HepG2 (cell line): Measurements from ENCODE around the gene SLC9A4. TPM values are rescaled to one million over a fixed set of nuclear protein-coding genes. Genes with fewer than 3 reads are reported as not detected.

Experiments
- ATAC-seq: fragments of 200-7000 bp; cut with Tn5 transposase; 3 replicates; pipeline ENCODE4 v1.9.1; 2020; ENCODE audit warnings: mild to moderate bottlenecking, moderate library complexity
- BruUV-seq: library from RNA; stranded (reverse); fragments of 400-500 nt; replicated peaks from 2 replicates; lab custom pipeline; 2021; lab: Mats Ljungman, UMichigan
- CTCF ChIA-PET: fragments of 300-600 bp; formaldehyde crosslinking; extraction: SDS; loops from one replicate; lab custom pipeline; 2021; ENCODE audit warnings: low total read pairs, inconsistent platforms, low intra/inter-chr PET ratio; lab: Yijun Ruan, JAX
- POLR2A ChIA-PET: fragments of 350-600 bp; sonication (Branson Sonifier 250); formaldehyde crosslinking; loops from one replicate; lab custom pipeline; 2020; ENCODE audit warnings: antibody characterized with exemption, inconsistent platforms; lab: Yijun Ruan, JAX
- DNase-seq: peaks from one replicate; pipeline ENCODE4 v3.0.0-alpha.2; 2015; ENCODE audit warnings: low spot score
- FAIRE-seq: peaks from 3 replicates; lab custom pipeline; 2011; peaks lifted over from hg19 to GRCh38; lab: Jason Lieb, UNC
- H2AFZ ChIP-seq: one replicate; pipeline ENCODE4 v1.6.1; 2011; ENCODE audit warnings: low read length, inconsistent platforms
- H3K27ac ChIP-seq: fragments of 300-600 bp; 3 replicates; pipeline ENCODE4 v1.8.0; 2011; ENCODE audit warnings: mixed run types, mild to moderate bottlenecking, mixed read lengths, low read length, inconsistent platforms; ENCODE audit not compliant: insufficient read depth; ENCODE audit errors: extremely low read length
- H3K27me3 ChIP-seq, 2 experiments: fragments of 200-600 bp in 1 of 2; 2 replicates in 1 of 2; 3 replicates in 1 of 2; pipeline versions ENCODE4 v1.6.0 to v1.8.0; 2011; ENCODE audit warnings: low read length in 2 of 2, mild to moderate bottlenecking in 2 of 2, moderate library complexity in 2 of 2, inconsistent platforms in 1 of 2; ENCODE audit not compliant: insufficient read depth in 2 of 2, control insufficient read depth in 1 of 2
- H3K36me3 ChIP-seq, 2 experiments: fragments of 200-600 bp in 1 of 2; replicated peaks in 1 of 2; 2 replicates in 1 of 2; 3 replicates in 1 of 2; pipeline versions ENCODE4 v1.5.1 to v1.8.0; 2011; ENCODE audit warnings: low read length in 2 of 2, inconsistent platforms in 1 of 2; ENCODE audit not compliant: insufficient read depth in 2 of 2, control insufficient read depth in 1 of 2
- H3K4me1 ChIP-seq: 2 replicates; pipeline ENCODE4 v1.5.1; 2012; ENCODE audit warnings: low read length, inconsistent platforms; ENCODE audit not compliant: insufficient read depth
- H3K4me2 ChIP-seq: 2 replicates; pipeline ENCODE4 v1.6.0; 2011; ENCODE audit warnings: low read depth, low read length, inconsistent platforms
- H3K4me3 ChIP-seq, 3 experiments: fragments of 200-600 bp in 1 of 3; sonication (generic), shearing (Covaris generic) in 1 of 3; replicated peaks in 1 of 3; 2 replicates each; pipeline ENCODE4 v1.5.1; 2011 to 2016; ENCODE audit warnings: low read length in 3 of 3, inconsistent platforms in 2 of 3, low read depth in 2 of 3, mild to moderate bottlenecking in 2 of 3, control low read depth in 1 of 3, mixed read lengths in 1 of 3; ENCODE audit not compliant: insufficient read depth in 1 of 3
- H3K79me2 ChIP-seq: one replicate; pipeline ENCODE4 v1.6.1; 2011; ENCODE audit warnings: low read length, inconsistent platforms; ENCODE audit not compliant: insufficient read depth
- H3K9ac ChIP-seq: 2 replicates; pipeline ENCODE4 v1.6.0; 2011; ENCODE audit warnings: mild to moderate bottlenecking, low read depth, low read length, inconsistent platforms; ENCODE audit not compliant: insufficient read depth
- H3K9me3 ChIP-seq: 2 replicates; pipeline ENCODE4 v1.5.1; 2012; ENCODE audit warnings: mild to moderate bottlenecking, low read length
- H4K20me1 ChIP-seq: 2 replicates; pipeline ENCODE4 v1.6.0; 2011; ENCODE audit warnings: inconsistent platforms, mild to moderate bottlenecking, low read length, moderate library complexity; ENCODE audit not compliant: insufficient read depth
- ETV5 ChIP-seq: IDR thresholded peaks from 2 replicates; pipeline ENCODE4 v1.6.1; 2018; ENCODE audit warnings: missing biosample characterization, missing genetic modification reagents, inconsistent platforms, borderline replicate concordance
- FOXA1 ChIP-seq, 2 experiments: fragments of 450-650 bp in 1 of 2; sonication (generic) in 1 of 2; formaldehyde crosslinking in 1 of 2; IDR thresholded peaks; 2 replicates each; pipeline versions ENCODE4 v1.4.0 to v1.6.1; 2016 to 2020; ENCODE audit warnings: missing genetic modification reagents in 1 of 2
- MATR3 ChIP-seq: sonication (generic); formaldehyde crosslinking; IDR thresholded peaks from 2 replicates; pipeline ENCODE4 v1.4.0; 2020; ENCODE audit warnings: missing genetic modification reagents
- MAZ ChIP-seq, 2 experiments: sonication (generic) in 1 of 2; formaldehyde crosslinking in 1 of 2; IDR thresholded peaks; 2 replicates each; pipeline versions ENCODE4 v1.5.0 to v1.6.1; 2012 to 2020; ENCODE audit warnings: low read depth in 2 of 2, mild to moderate bottlenecking in 2 of 2, borderline replicate concordance in 1 of 2, improper control_type of control experiment in 1 of 2, low read length in 1 of 2, missing genetic modification reagents in 1 of 2, moderate library complexity in 1 of 2
- PRDM10 ChIP-seq: sonication (generic); formaldehyde crosslinking; IDR thresholded peaks from 2 replicates; pipeline ENCODE4 v1.4.0; 2020; ENCODE audit warnings: low read depth, missing genetic modification reagents
- SMAD1 ChIP-seq: sonication (generic); formaldehyde crosslinking; IDR thresholded peaks from 2 replicates; pipeline ENCODE4 v1.4.0; 2020; ENCODE audit warnings: missing genetic modification reagents, low read depth, mild to moderate bottlenecking, borderline replicate concordance
- TFE3 ChIP-seq: IDR thresholded peaks from 2 replicates; pipeline ENCODE4 v1.6.1; 2016
- ZBTB49 ChIP-seq: sonication (generic); formaldehyde crosslinking; IDR thresholded peaks from 2 replicates; pipeline ENCODE4 v1.4.0; 2020; ENCODE audit warnings: missing genetic modification reagents, borderline replicate concordance
- ZNF20 ChIP-seq: sonication (generic); formaldehyde crosslinking; IDR thresholded peaks from 2 replicates; pipeline ENCODE4 v1.4.0; 2020; ENCODE audit warnings: mild to moderate bottlenecking, moderate library complexity, missing genetic modification reagents
- WGBS: methylation state at CpG from one replicate; pipeline ENCODE4 v1.1.6; 2017; ENCODE audit warnings: low lambda C conversion rate; 5-methylcytosine and 5-hydroxymethylcytosine counted together
- in situ Hi-C: cut with HindIII; loops from 2 replicates; pipeline ENCODE4 v1.10.0; 2017; ENCODE audit warnings: low pct_unique_long_range_greater_than_20kb; ENCODE audit not compliant: extremely low pct_ligation_motif_present
- intact Hi-C: fragments of 100-400 bp; cut with micrococcal nuclease; formaldehyde crosslinking; loops from one replicate; pipeline ENCODE4 v1.10.0; 2022; ENCODE audit not compliant: unreplicated experiment
- polyA plus RNA-seq, 8 experiments: library from polyadenylated mRNA; depleted of rRNA in 3 of 8; stranded (reverse) in 7 of 8; unstranded in 1 of 8; fragments of >200 nt; fragmentation: Illumina TruSeq in 4 of 8; extraction: Trizol in 4 of 8; gene quantifications; 2 replicates each; pipeline versions ENCODE4 v1.2.1 to v1.2.3, GENCODE V29; 2011 to 2016; ENCODE audit warnings: low read depth in 4 of 8, missing spikeins in 1 of 8, mixed read lengths in 1 of 8; ENCODE audit not compliant: insufficient read depth in 1 of 8
- total RNA-seq, 5 experiments: library from RNA; depleted of rRNA; stranded (reverse); fragments of >200 nt; fragmentation: Illumina TruSeq; extraction: Trizol; gene quantifications; 2 replicates each; pipeline ENCODE4 v1.2.3, GENCODE V29; 2016; ENCODE audit warnings: low read depth in 1 of 5

SLC9A4 gene
- total and polyA plus RNA-seq, 2 of the 13 experiments (the other 11 are each of a cell fraction or from before 2014, with no cell fraction given) = not detected

GRCh38 chr2:102512161-102512560, 39.1 kb downstream of the SLC9A4 start (continued):
- TF ChIP-seq SMAD1 = no peak
- no peak for TF ChIP-seq TFE3 (CRISPR knock-in tag)
- TF ChIP-seq MAZ (IDR thresholded peaks at IDR 0.05; ENCODE audit: borderline replicate concordance, low read depth, low read length) = no peak
- no peak for TF ChIP-seq MAZ (CRISPR knock-in tag; IDR thresholded peaks at IDR 0.05; ENCODE audit: low read depth)
- no peak for TF ChIP-seq ZNF20 (CRISPR knock-in tag)
- TF ChIP-seq FOXA1 (IDR thresholded peaks at IDR 0.05) = no peak
- TF ChIP-seq FOXA1 (CRISPR knock-in tag; IDR thresholded peaks at IDR 0.05) = no peak
- TF ChIP-seq ETV5 (CRISPR knock-in tag) = no peak

- FAIRE-seq (no peak), DNase-seq (no peak), ATAC-seq (no peak)
- Histone ChIP-seq H3K4me2 (no peak overlapping the region), H3K4me1 (no peaks in the 10 kb centered on the region), H3K27ac (no peak overlapping the region), H3K9me3 (no peaks in the 10 kb centered on the region), H3K79me2 (no peaks in the 10 kb centered on the region), H2AFZ (no peak overlapping the region), H3K9ac (no peak overlapping the region), H3K4me3 (no peak overlapping the region), H3K27me3 (0 out of 5 replicates have a peak, but pooled peaks cover 0 to 6% of the 10 kb centered on the region in 2 experiments), H3K36me3 (no peaks in the 10 kb centered on the region), H4K20me1 (no peaks in the 10 kb centered on the region)
- ChIA-PET CTCF (no interaction called here), POLR2A (no interaction called here)
- BruUV-seq = no TSS peak
- WGBS = 81% methylated on average over 11 of the region's 11 CpGs
- in situ Hi-C loops = no loop called here
- intact Hi-C loops = no loop called here
- TF ChIP-seq ZBTB49 (CRISPR knock-in tag) = no peak
- TF ChIP-seq MATR3 = no peak
- no peak for TF ChIP-seq PRDM10 (CRISPR knock-in tag)
These were observed 40.4 kb downstream of the SLC9A4 start for GRCh38 chr2:102513355-102513939.
